Measurements from ENCODE around the gene AURKA. TPM values are rescaled to one million over a fixed set of nuclear protein-coding genes. Genes with fewer than 3 reads are reported as not detected.

The AURKA gene
- total RNA-seq, 2 experiments from 2014 or later: 99.7 to 101 TPM

DNA sequence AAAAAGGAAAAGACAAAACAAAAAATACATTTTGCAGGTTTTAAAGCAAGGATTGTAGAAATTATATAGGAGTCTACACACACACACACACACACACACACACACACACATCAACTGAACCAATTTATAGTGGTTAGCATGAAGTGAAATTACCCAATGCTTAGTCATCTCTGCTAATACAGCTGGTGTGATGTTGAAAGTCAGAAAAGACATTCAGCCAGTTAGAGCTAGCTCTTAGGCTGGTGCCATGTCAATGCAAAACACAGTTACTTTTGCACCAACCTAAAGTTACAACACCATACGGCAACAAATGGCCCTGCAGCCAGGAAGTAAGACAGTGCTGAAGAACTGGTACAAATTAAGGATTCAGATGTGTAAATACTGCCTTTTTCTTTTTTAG is 18.1 kb downstream of the AURKA start:
- Mint-ChIP-seq H3K36me3 (peaks cover 55% of the 10 kb centered on the region), H3K4me1 (ENCODE audit: low read depth) (peaks cover 23% of the 10 kb centered on the region), H3K4me3 (no peak overlapping the region), H3K9me3 (no peaks in the 10 kb centered on the region), H3K27me3 (no peaks in the 10 kb centered on the region), H3K27ac (no peak overlapping the region)
- intact Hi-C loops (cut with micrococcal nuclease): loop anchor here (2.0 kb wide), 1 partner anchor 19 kb away; the partner anchor contains the start of genes AURKA and CSTF1
- POLR2A ChIA-PET: interaction anchor here (0.6 kb wide), 1 partner anchor 27 kb away, joined by 3 read pairs; no protein-coding TSS in a partner anchor
- CTCF ChIA-PET: interaction anchor here (1.7 kb wide), 1 partner anchor 126 kb away, joined by 3 read pairs; the partner anchor contains the start of gene MC3R
- DNase-seq: peak; percentile 32

GRCh38 chr20:56372850-56373249 is 19.2 kb downstream of the AURKA start:
- Mint-ChIP-seq H3K27ac (peak overlapping the region; percentile 65), H3K9me3 (no peaks in the 10 kb centered on the region), H3K36me3 (peaks cover 46% of the 10 kb centered on the region), H3K4me1 (ENCODE audit: low read depth) (peaks cover 19% of the 10 kb centered on the region), H3K4me3 (no peak overlapping the region), H3K27me3 (no peaks in the 10 kb centered on the region)
- DNase-seq: no peak
- CTCF ChIA-PET: interaction anchor here (1.1 to 1.7 kb wide), 3 partner anchors 12 to 125 kb away, joined by 3 to 5 read pairs (median 3); partner anchors contain the start of gene MC3R
- intact Hi-C loops (cut with micrococcal nuclease): no loop called here
- POLR2A ChIA-PET: no interaction called here

- CTCF ChIA-PET: interaction anchor here (1.1 to 1.5 kb wide), 2 partner anchors 11 to 29 kb away, joined by 3 to 5 read pairs; no protein-coding TSS in a partner anchor
- Mint-ChIP-seq H3K4me1 (ENCODE audit: low read depth) (peaks cover 19% of the 10 kb centered on the region), H3K9me3 (no peaks in the 10 kb centered on the region), H3K27ac (no peak overlapping the region), H3K4me3 (no peak overlapping the region), H3K27me3 (no peaks in the 10 kb centered on the region), H3K36me3 (peaks cover 44% of the 10 kb centered on the region)
- POLR2A ChIA-PET: interaction anchor here (1.2 kb wide), 1 partner anchor 20 kb away, joined by 3 read pairs; the partner anchor contains the start of genes AURKA and CSTF1
- DNase-seq: no peak
- intact Hi-C loops (cut with micrococcal nuclease): no loop called here
These were observed 20.0 kb downstream of the AURKA start for GRCh38 chr20:56371977-56372376.

- CTCF ChIA-PET: no interaction called here
- POLR2A ChIA-PET: interaction anchor here (1.2 kb wide), 1 partner anchor 12 kb away, joined by 3 read pairs; no protein-coding TSS in a partner anchor
- no peak for DNase-seq
- intact Hi-C loops (cut with micrococcal nuclease): no loop called here
- Mint-ChIP-seq H3K4me3 (no peak overlapping the region), H3K9me3 (no peaks in the 10 kb centered on the region), H3K27me3 (no peaks in the 10 kb centered on the region), H3K36me3 (peaks cover 37% of the 10 kb centered on the region), H3K4me1 (ENCODE audit: low read depth) (peaks cover 17% of the 10 kb centered on the region), H3K27ac (no peak overlapping the region)
These were observed 22.8 kb downstream of the AURKA start for GRCh38 chr20:56369179-56369578.

- Mint-ChIP-seq H3K9me3 (no peaks in the 10 kb centered on the region), H3K27ac (no peak overlapping the region), H3K27me3 (no peaks in the 10 kb centered on the region), H3K4me3 (no peak overlapping the region), H3K4me1 (ENCODE audit: low read depth) (peaks cover 10% of the 10 kb centered on the region), H3K36me3 (peaks cover 34% of the 10 kb centered on the region)
- intact Hi-C loops (cut with micrococcal nuclease): no loop called here
- CTCF ChIA-PET: no interaction called here
- POLR2A ChIA-PET: no interaction called here
- no peak for DNase-seq
These were observed 23.5 kb downstream of the AURKA start for GRCh38 chr20:56368351-56369134.

DNA sequence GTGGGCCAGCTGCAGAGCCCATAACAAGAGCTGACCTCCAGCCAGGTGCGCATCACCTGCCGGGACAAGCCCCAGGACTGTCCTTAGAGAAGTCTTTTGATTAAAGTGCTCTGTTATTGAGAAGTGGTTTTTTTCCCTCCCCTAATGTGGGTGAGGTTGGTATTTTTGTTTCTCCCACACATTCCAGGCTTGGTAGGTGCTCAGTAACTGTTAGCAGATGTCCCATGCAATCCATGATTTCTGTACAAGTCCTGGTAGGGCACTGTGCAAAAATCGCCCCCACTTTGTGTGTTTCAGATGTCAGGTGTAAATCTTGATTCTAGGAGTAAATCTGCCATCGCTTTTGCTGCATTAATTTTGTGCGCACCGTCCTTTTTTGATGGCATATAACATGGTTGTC is 28.5 kb downstream of the AURKA start:
- POLR2A ChIA-PET: no interaction called here
- H3K4me3 Mint-ChIP-seq: no peak overlapping the region
- no peak for DNase-seq

DNA sequence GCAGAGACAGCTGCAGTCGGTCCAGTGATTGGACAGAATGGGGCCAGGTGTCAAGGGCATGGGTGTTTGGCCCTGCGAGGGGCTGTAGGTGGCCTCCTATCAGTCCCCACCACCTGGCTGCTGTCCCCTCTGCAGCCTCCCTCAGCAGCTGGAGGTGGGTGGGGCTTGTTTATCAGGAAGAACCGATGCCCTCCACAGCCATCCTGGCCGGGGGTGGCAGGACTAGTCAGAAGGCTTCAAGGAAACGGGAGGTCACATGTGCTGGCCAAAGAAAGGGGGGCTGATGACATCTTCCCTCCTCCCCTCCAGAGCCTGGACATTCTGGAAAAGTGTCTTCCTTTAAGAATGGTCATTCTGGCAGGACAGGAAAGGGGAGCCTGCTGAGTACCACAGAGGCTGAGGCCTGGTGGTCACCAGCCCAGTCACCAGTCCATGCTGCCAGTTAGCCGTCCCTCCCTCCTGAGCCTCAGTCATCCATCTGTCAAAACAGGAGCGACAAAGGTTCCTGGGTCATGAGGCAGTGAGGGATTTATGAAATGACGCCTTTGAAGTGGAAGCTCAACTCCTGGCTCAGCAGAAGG is 29.1 kb downstream of the AURKA start:
- ChIA-PET POLR2A (no interaction called here), CTCF (no interaction called here)
- Mint-ChIP-seq H3K4me3 (no peak overlapping the region), H3K36me3 (peaks cover 12% of the 10 kb centered on the region), H3K9me3 (no peaks in the 10 kb centered on the region), H3K4me1 (ENCODE audit: low read depth) (peaks cover 14% of the 10 kb centered on the region), H3K27me3 (no peaks in the 10 kb centered on the region), H3K27ac (no peak overlapping the region)
- intact Hi-C loops (cut with micrococcal nuclease): no loop called here
- no peak for DNase-seq

More for the DNA sequence above, 28.5 kb downstream of the AURKA start:
- Mint-ChIP-seq H3K27me3 (no peaks in the 10 kb centered on the region), H3K36me3 (peaks cover 14% of the 10 kb centered on the region), H3K27ac (no peak overlapping the region), H3K9me3 (no peaks in the 10 kb centered on the region), H3K4me1 (ENCODE audit: low read depth) (peaks cover 10% of the 10 kb centered on the region)
- intact Hi-C loops (cut with micrococcal nuclease): no loop called here
- CTCF ChIA-PET: no interaction called here

- H3K4me3 Mint-ChIP-seq: no peak overlapping the region
- peaks cover 10% of the 10 kb centered on the region for H3K36me3 Mint-ChIP-seq
- POLR2A ChIA-PET: no interaction called here
- no peaks in the 10 kb centered on the region for H3K27me3 Mint-ChIP-seq
- no peak for DNase-seq
- H3K4me1 Mint-ChIP-seq (ENCODE audit: low read depth): peaks cover 14% of the 10 kb centered on the region
- H3K9me3 Mint-ChIP-seq: no peaks in the 10 kb centered on the region
- intact Hi-C loops (cut with micrococcal nuclease): no loop called here
- CTCF ChIA-PET: interaction anchor here (1.2 kb wide), 1 partner anchor 189 kb away, joined by 3 read pairs; no protein-coding TSS in a partner anchor
- H3K27ac Mint-ChIP-seq: no peak overlapping the region
These were observed 30.1 kb downstream of the AURKA start for GRCh38 chr20:56361900-56362299.

DNA sequence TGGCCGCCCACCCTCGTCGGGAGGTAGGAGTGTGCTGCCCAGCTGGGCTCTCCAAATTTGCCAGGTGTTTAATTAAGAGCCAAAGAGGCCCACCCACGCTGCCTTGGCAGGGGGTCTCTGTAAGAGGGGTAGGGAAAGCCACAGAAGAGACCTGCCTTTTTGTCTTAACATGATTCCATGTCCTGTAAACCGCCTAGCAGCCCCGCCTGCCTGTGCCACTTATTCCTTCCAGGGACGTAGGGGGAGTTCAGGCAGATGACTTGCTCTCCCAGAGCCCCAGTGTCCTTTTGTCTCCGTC is 31.2 kb downstream of the AURKA start:
- intact Hi-C loops (cut with micrococcal nuclease): no loop called here
- Mint-ChIP-seq H3K9me3 (no peaks in the 10 kb centered on the region), H3K27me3 (no peaks in the 10 kb centered on the region), H3K36me3 (peaks cover 4% of the 10 kb centered on the region), H3K27ac (no peak overlapping the region), H3K4me1 (ENCODE audit: low read depth) (peaks cover 14% of the 10 kb centered on the region), H3K4me3 (no peak overlapping the region)
- ChIA-PET CTCF (interaction anchor here (1.0 to 1.2 kb wide), 2 partner anchors 12 to 17 kb away, joined by 3 read pairs; no protein-coding TSS in a partner anchor), POLR2A (no interaction called here)
- DNase-seq: no peak

DNA sequence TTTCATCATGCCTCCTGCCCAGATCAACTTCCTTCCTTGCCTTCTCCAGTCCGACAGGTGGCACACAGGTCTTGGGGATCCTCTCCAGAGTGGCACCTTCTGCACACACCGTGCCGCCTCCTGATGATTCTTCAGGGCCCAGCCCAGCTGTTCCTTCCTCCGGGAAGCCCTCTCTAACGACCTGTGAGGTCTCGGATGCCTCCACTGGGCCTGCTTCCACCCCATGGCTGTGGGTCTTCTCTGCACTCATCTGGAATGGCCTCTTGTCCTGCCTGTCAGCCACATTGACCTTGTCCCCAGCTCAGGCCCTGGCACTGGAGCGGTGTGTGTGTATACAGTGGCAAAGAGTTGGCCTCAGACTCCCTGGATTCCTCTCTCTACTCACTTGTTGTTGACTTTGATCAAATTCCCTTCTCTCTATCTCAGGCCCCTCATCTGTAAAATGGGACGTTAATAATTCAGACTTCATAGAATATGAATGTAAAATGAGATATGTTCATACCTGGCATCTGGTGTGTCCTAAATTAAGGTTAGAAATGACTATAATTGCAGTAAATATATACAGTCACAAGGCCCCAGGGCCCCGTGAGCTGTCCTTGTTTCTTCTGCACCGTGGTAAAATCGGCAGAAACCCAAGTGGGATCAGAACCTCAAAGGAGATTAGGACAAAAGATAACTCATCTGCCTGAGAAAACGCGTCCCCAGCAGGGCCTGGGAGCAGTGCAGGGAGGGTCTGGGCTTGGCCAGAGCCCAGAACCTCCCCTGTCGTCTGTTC is 31.7 kb downstream of the AURKA start:
- intact Hi-C loops (cut with micrococcal nuclease): no loop called here
- H3K4me1 Mint-ChIP-seq (ENCODE audit: low read depth): peaks cover 14% of the 10 kb centered on the region
- ChIA-PET POLR2A (interaction anchor here (1.8 kb wide), 1 partner anchor 31 kb away, joined by 17 read pairs; the partner anchor contains the start of genes AURKA and CSTF1), CTCF (interaction anchor here (1.0 to 1.8 kb wide), 3 partner anchors 12 to 32 kb away, joined by 3 to 5 read pairs (median 3); partner anchors contain the start of genes AURKA and CSTF1)
- H3K36me3 Mint-ChIP-seq: peaks cover 4% of the 10 kb centered on the region
- H3K4me3 Mint-ChIP-seq: peak overlapping the region; percentile 65
- H3K27me3 Mint-ChIP-seq: no peaks in the 10 kb centered on the region
- H3K9me3 Mint-ChIP-seq: no peaks in the 10 kb centered on the region
- DNase-seq: no peak
- no peak overlapping the region for H3K27ac Mint-ChIP-seq

DNA sequence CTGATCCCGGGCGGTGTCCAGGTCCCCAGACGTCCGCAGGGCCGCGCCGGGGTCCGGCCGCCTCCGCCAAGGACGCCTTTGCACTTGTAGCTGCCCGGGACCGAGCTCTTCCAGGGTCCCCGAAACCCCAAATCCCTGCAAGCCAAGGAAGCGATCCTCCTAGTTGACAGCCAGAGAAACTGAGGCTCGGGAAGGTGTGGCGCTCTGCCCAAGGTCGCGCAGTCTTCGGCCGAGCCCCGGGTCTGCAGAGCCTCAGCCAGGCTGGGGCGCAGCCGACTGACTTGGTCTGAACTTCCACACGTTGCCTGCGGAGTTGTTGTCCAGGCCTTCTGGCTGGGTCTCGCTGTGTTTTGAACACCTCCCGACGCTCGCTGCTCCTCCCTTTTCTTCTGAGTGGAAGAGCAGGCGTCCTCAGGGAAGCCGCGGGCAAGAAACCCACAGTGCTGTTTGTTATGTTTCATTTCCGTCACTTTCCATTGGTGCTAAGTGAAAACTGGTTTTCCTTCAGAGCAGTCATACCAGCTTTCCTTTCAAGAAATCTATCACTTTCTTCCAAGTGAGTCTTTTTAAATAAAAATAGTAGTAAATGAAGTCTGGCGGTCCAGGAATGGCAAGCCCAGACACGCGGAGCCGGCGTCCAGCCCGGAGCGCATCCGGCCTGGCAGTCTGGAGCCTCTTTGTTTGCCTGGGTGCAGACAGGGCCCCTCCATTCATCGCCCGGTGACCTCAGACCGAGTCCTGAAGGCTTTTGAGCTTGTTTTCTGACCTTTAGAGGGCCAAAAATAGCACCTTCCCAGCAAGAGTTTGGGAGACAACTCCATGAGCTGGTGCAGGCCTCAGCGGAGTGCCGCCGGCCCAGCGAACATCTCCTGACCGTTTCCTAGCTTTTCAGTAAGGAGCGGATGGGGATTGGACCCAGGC is 32.5 kb downstream of the AURKA start:
- Mint-ChIP-seq H3K4me3 (peak overlapping the region; percentile 83), H3K27me3 (no peaks in the 10 kb centered on the region), H3K36me3 (peaks cover 4% of the 10 kb centered on the region), H3K27ac (no peak overlapping the region), H3K4me1 (ENCODE audit: low read depth) (peaks cover 14% of the 10 kb centered on the region), H3K9me3 (no peaks in the 10 kb centered on the region)
- POLR2A ChIA-PET: interaction anchor here (1.8 kb wide), 1 partner anchor 32 kb away, joined by 17 read pairs; the partner anchor contains the start of genes AURKA and CSTF1
- CTCF ChIA-PET: interaction anchor here (1.0 to 1.8 kb wide), 5 partner anchors 15 to 191 kb away, joined by 3 to 5 read pairs (median 4); partner anchors contain the start of genes AURKA and CSTF1
- peak; percentile 30 for DNase-seq
- intact Hi-C loops (cut with micrococcal nuclease): no loop called here

All from activated CD4-positive, alpha-beta memory T cell treated with anti-CD3 and anti-CD28 coated beads for 36 hours (primary cell).